ENCODE measurements around the gene GSG1L. TPM values are rescaled to one million over a fixed set of nuclear protein-coding genes. Genes with fewer than 3 reads are reported as not detected.

Gene GSG1L
- total and polyA plus RNA-seq, 2 of the 13 experiments (the other 11 are each of a cell fraction or from before 2014, with no cell fraction given): not detected

DNA sequence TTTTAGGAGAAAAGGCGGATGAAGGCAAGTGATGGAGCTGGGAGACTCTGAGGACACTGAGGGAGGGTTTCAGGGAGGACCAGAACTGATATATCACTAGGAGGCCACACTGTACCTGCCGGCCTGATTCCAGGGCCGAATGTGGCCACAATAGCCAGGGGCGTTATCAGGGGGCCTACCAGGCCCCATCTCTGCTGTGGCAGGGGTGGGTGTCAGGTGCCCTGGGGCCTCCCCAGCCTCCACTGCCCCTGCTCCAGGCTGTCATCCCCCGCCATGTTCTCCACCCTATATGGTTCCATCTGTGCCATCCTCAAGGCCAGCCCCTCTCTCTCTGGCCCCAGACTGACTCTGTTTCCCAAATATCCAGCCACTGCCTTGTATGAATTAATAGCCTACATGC is 246.5 kb downstream of the GSG1L start:
- Histone ChIP-seq H3K4me1 (ENCODE audit: insufficient read depth, low read length) (no peaks in the 10 kb centered on the region), H3K36me3 (replicated peaks in 1 of 2; ENCODE audit: control insufficient read depth in 1 of 2, insufficient read depth in 2 of 2, low read length in 2 of 2) (no peaks in the 10 kb centered on the region), H3K9me3 (ENCODE audit: low read length) (no peaks in the 10 kb centered on the region), H3K9ac (ENCODE audit: insufficient read depth, low read depth, low read length) (no peak overlapping the region), H2AFZ (ENCODE audit: low read length) (no peak overlapping the region), H3K4me3 (replicated peaks in 1 of 3; ENCODE audit: insufficient read depth in 1 of 3, low read depth in 2 of 3, low read length in 3 of 3) (no peak overlapping the region), H3K4me2 (ENCODE audit: low read depth, low read length) (no peak overlapping the region), H4K20me1 (ENCODE audit: insufficient read depth, low read length) (no peaks in the 10 kb centered on the region), H3K79me2 (ENCODE audit: insufficient read depth, low read length) (no peaks in the 10 kb centered on the region), H3K27me3 (ENCODE audit: control insufficient read depth in 1 of 2, insufficient read depth in 2 of 2, low read length in 2 of 2) (peaks cover 3 to 60% of the 10 kb centered on the region in 2 experiments), H3K27ac (ENCODE audit: extremely low read length, insufficient read depth, low read length) (no peak overlapping the region)
- intact Hi-C loops (cut with micrococcal nuclease; ENCODE audit: unreplicated experiment): no loop called here
- FAIRE-seq (no peak), ATAC-seq (no peak), DNase-seq (ENCODE audit: low spot score) (no peak)
- in situ Hi-C loops (cut with HindIII; ENCODE audit: extremely low pct_ligation_motif_present, low pct_unique_long_range_greater_than_20kb): no loop called here
- TF ChIP-seq TSC22D2 (CRISPR knock-in tag; IDR thresholded peaks at IDR 0.05; ENCODE audit: borderline replicate concordance): no peak
- TF ChIP-seq, protein P1, sequence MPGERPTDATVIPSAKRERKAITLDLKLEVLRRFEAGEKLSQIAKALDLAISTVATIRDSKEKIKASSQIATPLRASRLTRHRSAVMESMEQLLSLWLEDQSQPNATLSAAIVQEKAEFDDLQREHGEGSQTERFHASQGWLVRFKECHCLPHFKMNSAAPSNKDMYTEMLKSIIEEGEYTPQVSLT (CRISPR knock-in tag; IDR thresholded peaks at IDR 0.05; ENCODE audit: borderline replicate concordance, low read depth): no peak
- TF ChIP-seq, protein P2, sequence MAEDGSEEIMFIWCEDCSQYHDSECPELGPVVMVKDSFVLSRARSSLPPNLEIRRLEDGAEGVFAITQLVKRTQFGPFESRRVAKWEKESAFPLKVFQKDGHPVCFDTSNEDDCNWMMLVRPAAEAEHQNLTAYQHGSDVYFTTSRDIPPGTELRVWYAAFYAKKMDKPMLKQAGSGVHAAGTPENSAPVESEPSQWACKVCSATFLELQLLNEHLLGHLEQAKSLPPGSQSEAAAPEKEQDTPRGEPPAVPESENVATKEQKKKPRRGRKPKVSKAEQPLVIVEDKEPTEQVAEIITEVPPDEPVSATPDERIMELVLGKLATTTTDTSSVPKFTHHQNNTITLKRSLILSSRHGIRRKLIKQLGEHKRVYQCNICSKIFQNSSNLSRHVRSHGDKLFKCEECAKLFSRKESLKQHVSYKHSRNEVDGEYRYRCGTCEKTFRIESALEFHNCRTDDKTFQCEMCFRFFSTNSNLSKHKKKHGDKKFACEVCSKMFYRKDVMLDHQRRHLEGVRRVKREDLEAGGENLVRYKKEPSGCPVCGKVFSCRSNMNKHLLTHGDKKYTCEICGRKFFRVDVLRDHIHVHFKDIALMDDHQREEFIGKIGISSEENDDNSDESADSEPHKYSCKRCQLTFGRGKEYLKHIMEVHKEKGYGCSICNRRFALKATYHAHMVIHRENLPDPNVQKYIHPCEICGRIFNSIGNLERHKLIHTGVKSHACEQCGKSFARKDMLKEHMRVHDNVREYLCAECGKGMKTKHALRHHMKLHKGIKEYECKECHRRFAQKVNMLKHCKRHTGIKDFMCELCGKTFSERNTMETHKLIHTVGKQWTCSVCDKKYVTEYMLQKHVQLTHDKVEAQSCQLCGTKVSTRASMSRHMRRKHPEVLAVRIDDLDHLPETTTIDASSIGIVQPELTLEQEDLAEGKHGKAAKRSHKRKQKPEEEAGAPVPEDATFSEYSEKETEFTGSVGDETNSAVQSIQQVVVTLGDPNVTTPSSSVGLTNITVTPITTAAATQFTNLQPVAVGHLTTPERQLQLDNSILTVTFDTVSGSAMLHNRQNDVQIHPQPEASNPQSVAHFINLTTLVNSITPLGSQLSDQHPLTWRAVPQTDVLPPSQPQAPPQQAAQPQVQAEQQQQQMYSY (CRISPR knock-in tag; IDR thresholded peaks at IDR 0.05): no peak
- TF ChIP-seq ZNF775 (CRISPR knock-in tag; IDR thresholded peaks at IDR 0.05; ENCODE audit: borderline replicate concordance): no peak
- TF ChIP-seq, protein P3, sequence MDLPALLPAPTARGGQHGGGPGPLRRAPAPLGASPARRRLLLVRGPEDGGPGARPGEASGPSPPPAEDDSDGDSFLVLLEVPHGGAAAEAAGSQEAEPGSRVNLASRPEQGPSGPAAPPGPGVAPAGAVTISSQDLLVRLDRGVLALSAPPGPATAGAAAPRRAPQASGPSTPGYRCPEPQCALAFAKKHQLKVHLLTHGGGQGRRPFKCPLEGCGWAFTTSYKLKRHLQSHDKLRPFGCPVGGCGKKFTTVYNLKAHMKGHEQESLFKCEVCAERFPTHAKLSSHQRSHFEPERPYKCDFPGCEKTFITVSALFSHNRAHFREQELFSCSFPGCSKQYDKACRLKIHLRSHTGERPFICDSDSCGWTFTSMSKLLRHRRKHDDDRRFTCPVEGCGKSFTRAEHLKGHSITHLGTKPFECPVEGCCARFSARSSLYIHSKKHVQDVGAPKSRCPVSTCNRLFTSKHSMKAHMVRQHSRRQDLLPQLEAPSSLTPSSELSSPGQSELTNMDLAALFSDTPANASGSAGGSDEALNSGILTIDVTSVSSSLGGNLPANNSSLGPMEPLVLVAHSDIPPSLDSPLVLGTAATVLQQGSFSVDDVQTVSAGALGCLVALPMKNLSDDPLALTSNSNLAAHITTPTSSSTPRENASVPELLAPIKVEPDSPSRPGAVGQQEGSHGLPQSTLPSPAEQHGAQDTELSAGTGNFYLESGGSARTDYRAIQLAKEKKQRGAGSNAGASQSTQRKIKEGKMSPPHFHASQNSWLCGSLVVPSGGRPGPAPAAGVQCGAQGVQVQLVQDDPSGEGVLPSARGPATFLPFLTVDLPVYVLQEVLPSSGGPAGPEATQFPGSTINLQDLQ (CRISPR knock-in tag; IDR thresholded peaks at IDR 0.05): no peak
- no peak for TF ChIP-seq YY1 (IDR thresholded peaks at IDR 0.05; ENCODE audit: insufficient read depth, insufficient replicate concordance, low read depth, low read length)
- TF ChIP-seq, protein P4, sequence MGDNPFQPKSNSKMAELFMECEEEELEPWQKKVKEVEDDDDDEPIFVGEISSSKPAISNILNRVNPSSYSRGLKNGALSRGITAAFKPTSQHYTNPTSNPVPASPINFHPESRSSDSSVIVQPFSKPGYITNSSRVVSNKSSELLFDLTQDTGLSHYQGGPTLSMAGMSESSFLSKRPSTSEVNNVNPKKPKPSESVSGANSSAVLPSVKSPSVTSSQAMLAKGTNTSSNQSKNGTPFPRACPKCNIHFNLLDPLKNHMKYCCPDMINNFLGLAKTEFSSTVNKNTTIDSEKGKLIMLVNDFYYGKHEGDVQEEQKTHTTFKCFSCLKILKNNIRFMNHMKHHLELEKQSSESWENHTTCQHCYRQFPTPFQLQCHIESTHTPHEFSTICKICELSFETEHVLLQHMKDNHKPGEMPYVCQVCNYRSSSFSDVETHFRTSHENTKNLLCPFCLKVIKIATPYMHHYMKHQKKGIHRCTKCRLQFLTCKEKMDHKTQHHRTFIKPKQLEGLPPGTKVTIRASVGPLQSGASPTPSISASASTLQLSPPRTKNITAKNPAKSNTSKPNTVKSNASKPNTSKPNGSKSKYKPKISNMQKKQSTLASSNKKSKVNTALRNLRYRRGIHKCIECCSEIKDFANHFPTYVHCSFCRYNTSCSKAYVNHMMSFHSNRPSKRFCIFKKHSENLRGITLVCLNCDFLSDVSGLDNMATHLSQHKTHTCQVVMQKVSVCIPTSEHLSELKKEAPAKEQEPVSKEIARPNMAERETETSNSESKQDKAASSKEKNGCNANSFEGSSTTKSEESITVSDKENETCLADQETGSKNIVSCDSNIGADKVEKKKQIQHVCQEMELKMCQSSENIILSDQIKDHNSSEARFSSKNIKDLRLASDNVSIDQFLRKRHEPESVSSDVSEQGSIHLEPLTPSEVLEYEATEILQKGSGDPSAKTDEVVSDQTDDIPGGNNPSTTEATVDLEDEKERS (CRISPR knock-in tag; IDR thresholded peaks at IDR 0.05): no peak
- TF ChIP-seq, protein P5, sequence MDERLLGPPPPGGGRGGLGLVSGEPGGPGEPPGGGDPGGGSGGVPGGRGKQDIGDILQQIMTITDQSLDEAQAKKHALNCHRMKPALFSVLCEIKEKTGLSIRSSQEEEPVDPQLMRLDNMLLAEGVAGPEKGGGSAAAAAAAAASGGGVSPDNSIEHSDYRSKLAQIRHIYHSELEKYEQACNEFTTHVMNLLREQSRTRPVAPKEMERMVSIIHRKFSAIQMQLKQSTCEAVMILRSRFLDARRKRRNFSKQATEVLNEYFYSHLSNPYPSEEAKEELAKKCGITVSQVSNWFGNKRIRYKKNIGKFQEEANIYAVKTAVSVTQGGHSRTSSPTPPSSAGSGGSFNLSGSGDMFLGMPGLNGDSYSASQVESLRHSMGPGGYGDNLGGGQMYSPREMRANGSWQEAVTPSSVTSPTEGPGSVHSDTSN (CRISPR knock-in tag; IDR thresholded peaks at IDR 0.05): no peak
- no peak for TF ChIP-seq MTA3 (CRISPR knock-in tag; IDR thresholded peaks at IDR 0.05)
- ChIA-PET CTCF (ENCODE audit: low intra/inter-chr PET ratio, low total read pairs) (no interaction called here), POLR2A (no interaction called here)
- 0% methylated on average over 3 of the region's 5 CpGs for WGBS (ENCODE audit: low lambda C conversion rate)
- BruUV-seq (replicated peaks): no TSS peak

Data from HepG2 (cell line).